GM21786 (cell line): ENCODE data around the gene RORB.

Experiments used
- ATAC-seq: cut with Tn5 transposase; IDR thresholded peaks from one replicate; pipeline ENCODE4 v1.9.1; 2021; ENCODE audit not compliant: unreplicated experiment

The RORB gene

GRCh38 chr9:74496819-74497747 is at the start of gene RORB:
RORB (plus strand) TSS chr9:74497335; CDS start chr9:74497977, 642 bp downstream.
- peak; percentile 77 for ATAC-seq

GRCh38 chr9:74447451-74448193 is 49.5 kb upstream of the RORB start:
- no peak for ATAC-seq

GRCh38 chr9:74449060-74449459 is 48.1 kb upstream of the RORB start:
- no peak for ATAC-seq

GRCh38 chr9:74458832-74459231 is 38.3 kb upstream of the RORB start:
- no peak for ATAC-seq

GRCh38 chr9:74463825-74464224 is 33.3 kb upstream of the RORB start:
- no peak for ATAC-seq

GRCh38 chr9:74478606-74479005 is 18.5 kb upstream of the RORB start:
- no peak for ATAC-seq

- no peak for ATAC-seq
These were observed 17.4 kb upstream of the RORB start for GRCh38 chr9:74479711-74480110.

- ATAC-seq = no peak
These were observed 9.7 kb upstream of the RORB start for GRCh38 chr9:74487395-74487794.

GRCh38 chr9:74493512-74493911 is 3.6 kb upstream of the RORB start:
- no peak for ATAC-seq

GRCh38 chr9:74494490-74494889 is 2.6 kb upstream of the RORB start:
- ATAC-seq = no peak

- no peak for ATAC-seq
These were observed 729 bp upstream of the RORB start for GRCh38 chr9:74496406-74496805.

GRCh38 chr9:74497748-74498620 is 849 bp downstream of the RORB start:
- ATAC-seq = peak; percentile 18

GRCh38 chr9:74498621-74499095 is 1.5 kb downstream of the RORB start:
- ATAC-seq = no peak

- no peak for ATAC-seq
These were observed 2.0 kb downstream of the RORB start for GRCh38 chr9:74499111-74499601.

GRCh38 chr9:74499770-74500583 is 2.8 kb downstream of the RORB start:
- ATAC-seq = no peak

- ATAC-seq = no peak
These were observed 3.4 kb downstream of the RORB start for GRCh38 chr9:74500584-74500924.

- no peak for ATAC-seq
These were observed 4.4 kb downstream of the RORB start for GRCh38 chr9:74501570-74501969.

- ATAC-seq = no peak
These were observed 6.1 kb downstream of the RORB start for GRCh38 chr9:74503219-74503618.

- no peak for ATAC-seq
These were observed 6.5 kb downstream of the RORB start for GRCh38 chr9:74503666-74504065.

GRCh38 chr9:74511333-74511732 is 14.2 kb downstream of the RORB start:
- no peak for ATAC-seq
